Transverse colon (tissue), 4 donors: Measurements from ENCODE around the gene ASGR1. TPM values are rescaled to one million over a fixed set of nuclear protein-coding genes. Genes with fewer than 3 reads are reported as not detected.
A peak's percentile ranks its signal among the peaks of the same experiment; 100 is the strongest.
"Not testable (repeated sequence)": the region's sequence is repeated elsewhere in the genome, so short reads cannot be mapped to it uniquely, and the experiment has no call there.

ENCODE experiments used
- DNase-seq: peaks from one replicate; pipeline ENCODE4 v3.0.0-alpha.2; 2019
- H3K27ac ChIP-seq, 4 donors: fragments of 200-600 bp; sonication (generic); 2 replicates each; pipeline ENCODE4 v1.5.1; 2016 to 2018; ENCODE audit warnings: inconsistent platforms in 4 of 4
- H3K27me3 ChIP-seq: fragments of 200-600 bp; sonication (generic); 2 replicates; pipeline ENCODE4 v1.5.1; 2017; ENCODE audit warnings: inconsistent platforms
- H3K36me3 ChIP-seq, 4 donors: fragments of 200-600 bp; sonication (generic); 2 replicates each; pipeline ENCODE4 v1.5.1; 2017 to 2019; ENCODE audit warnings: inconsistent platforms in 4 of 4
- H3K4me1 ChIP-seq, 4 donors: fragments of 200-600 bp; sonication (generic); 2 replicates each; pipeline ENCODE4 v1.5.1; 2017 to 2020; ENCODE audit warnings: inconsistent platforms in 4 of 4
- H3K4me3 ChIP-seq, 4 donors: fragments of 200-600 bp; sonication (generic); 1 replicate in 1 of 4; 2 replicates in 3 of 4; pipeline versions ENCODE4 v1.5.1 to v1.6.1; 2017 to 2019; ENCODE audit warnings: inconsistent platforms in 4 of 4
- H3K9me3 ChIP-seq, 2 donors: fragments of 200-600 bp; sonication (generic); 2 replicates each; pipeline ENCODE4 v1.5.1; 2017 to 2019; ENCODE audit warnings: inconsistent platforms in 2 of 2
- EP300 ChIP-seq: sonication (generic); formaldehyde crosslinking; IDR thresholded peaks from one replicate; pipeline ENCODE4 v1.6.1; 2017; ENCODE audit warnings: antibody characterized with exemption, low read depth
- POLR2A ChIP-seq: fragments of 450-650 bp; IDR thresholded peaks from one replicate; pipeline ENCODE4 v1.6.1; 2016; ENCODE audit warnings: antibody characterized with exemption, mild to moderate bottlenecking, moderate library complexity
- POLR2AphosphoS5 ChIP-seq, 3 donors: sonication (generic); formaldehyde crosslinking; IDR thresholded peaks; one replicate each; pipeline ENCODE4 v1.6.1; 2016; ENCODE audit warnings: antibody characterized with exemption in 3 of 3
- WGBS, 2 donors: methylation state at CpG; one replicate each; pipeline ENCODE4 v1.1.5; 2018; ENCODE audit warnings: low coverage in 1 of 2; 5-methylcytosine and 5-hydroxymethylcytosine counted together
- in situ Hi-C, 4 donors: fragments of 200-750 bp; cut with MboI; loops; one replicate each; pipeline versions ENCODE4 v1.15.0 to v1.15.1; 2017; ENCODE audit warnings: low sequenced_read_pairs in 3 of 4, low pct_ligation_motif_present in 1 of 4, low pct_unique_long_range_greater_than_20kb in 1 of 4
- intact Hi-C: fragments of 100-400 bp; cut with DNase I; formaldehyde crosslinking; loops from one replicate; pipeline ENCODE4 v1.15.1; 2023; ENCODE audit warnings: low total_unique reads
- total RNA-seq, 4 donors: library from RNA; depleted of rRNA; stranded (reverse); fragments of >200 nt; gene quantifications; one replicate each; pipeline ENCODE4 v1.1.0, GENCODE V29; 2016
- TF ChIP-seq, protein P1 (sequence below), 5 experiments: fragments of 200-600 bp in 3 of 5; fragments of 450-650 bp in 2 of 5; sonication (generic) in 3 of 5; IDR thresholded peaks; 1 replicate in 2 of 5; 2 replicates in 3 of 5; pipeline ENCODE4 v1.5.1; 2016 to 2017; ENCODE audit warnings: antibody characterized with exemption in 5 of 5, inconsistent platforms in 3 of 5, mild to moderate bottlenecking in 2 of 5, moderate library complexity in 1 of 5

Gene ASGR1
- total RNA-seq, 4 donors from 2014 or later = 0.48 to 0.82 TPM; not detected in 2

- Histone ChIP-seq H3K36me3 (no peaks in the 10 kb centered on the region), H3K27me3 (no peaks in the 10 kb centered on the region), H3K4me3 (no peak overlapping the region), H3K4me1 (peaks cover 0 to 7% (median 0%) of the 10 kb centered on the region in 4 donors), H3K9me3 (no peaks in the 10 kb centered on the region), H3K27ac (no peak overlapping the region)
- 47 to 86% methylated on average over 3 to 6 of the region's 6 CpGs for WGBS, 2 donors
- in situ Hi-C loops (no loop called here), intact Hi-C loops (no loop called here)
- TF ChIP-seq, protein P1, sequence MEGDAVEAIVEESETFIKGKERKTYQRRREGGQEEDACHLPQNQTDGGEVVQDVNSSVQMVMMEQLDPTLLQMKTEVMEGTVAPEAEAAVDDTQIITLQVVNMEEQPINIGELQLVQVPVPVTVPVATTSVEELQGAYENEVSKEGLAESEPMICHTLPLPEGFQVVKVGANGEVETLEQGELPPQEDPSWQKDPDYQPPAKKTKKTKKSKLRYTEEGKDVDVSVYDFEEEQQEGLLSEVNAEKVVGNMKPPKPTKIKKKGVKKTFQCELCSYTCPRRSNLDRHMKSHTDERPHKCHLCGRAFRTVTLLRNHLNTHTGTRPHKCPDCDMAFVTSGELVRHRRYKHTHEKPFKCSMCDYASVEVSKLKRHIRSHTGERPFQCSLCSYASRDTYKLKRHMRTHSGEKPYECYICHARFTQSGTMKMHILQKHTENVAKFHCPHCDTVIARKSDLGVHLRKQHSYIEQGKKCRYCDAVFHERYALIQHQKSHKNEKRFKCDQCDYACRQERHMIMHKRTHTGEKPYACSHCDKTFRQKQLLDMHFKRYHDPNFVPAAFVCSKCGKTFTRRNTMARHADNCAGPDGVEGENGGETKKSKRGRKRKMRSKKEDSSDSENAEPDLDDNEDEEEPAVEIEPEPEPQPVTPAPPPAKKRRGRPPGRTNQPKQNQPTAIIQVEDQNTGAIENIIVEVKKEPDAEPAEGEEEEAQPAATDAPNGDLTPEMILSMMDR (IDR thresholded peaks at IDR 0.05) = no peak
- DNase-seq = no peak
Measured at GRCh38 chr17:7184647-7185046, 5.5 kb upstream of the ASGR1 start.

DNA sequence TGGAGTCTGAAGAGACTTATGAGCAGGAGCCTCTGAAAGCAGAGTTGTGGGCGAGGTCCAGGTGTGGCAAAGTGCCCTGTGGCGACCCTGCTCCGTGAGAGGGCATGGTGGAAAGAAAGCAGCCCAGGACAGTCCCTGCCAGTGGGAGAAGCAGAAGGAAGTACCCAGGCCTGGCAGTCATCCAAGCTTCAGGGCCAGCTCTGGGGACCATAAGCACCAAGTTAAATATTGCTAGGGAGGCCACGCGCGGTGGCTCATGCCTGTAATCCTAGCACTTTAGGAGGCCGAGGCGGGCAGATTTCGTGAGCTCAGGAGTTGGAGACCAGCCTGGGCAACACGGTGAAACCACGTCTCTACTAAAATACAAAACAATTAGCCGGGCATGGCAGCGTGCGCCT lies 4.9 kb upstream of the ASGR1 start:
- Histone ChIP-seq H3K4me1 (peaks cover 0 to 7% (median 0%) of the 10 kb centered on the region in 4 donors), H3K9me3 (no peaks in the 10 kb centered on the region), H3K27me3 (no peaks in the 10 kb centered on the region), H3K4me3 (no peak overlapping the region), H3K27ac (no peak overlapping the region), H3K36me3 (no peaks in the 10 kb centered on the region)
- in situ Hi-C loops = no loop called here
- peak; percentile 82 for DNase-seq
- TF ChIP-seq, protein P1 (IDR thresholded peaks at IDR 0.05) = no peak
- TF ChIP-seq POLR2AphosphoS5 (IDR thresholded peaks at IDR 0.05) (no peak), EP300 (no peak), POLR2A (no peak)
- intact Hi-C loops = no loop called here
- 52% methylated on average over 14 of the region's 14 CpGs; no CpG with 5 or more reads in 1 of the 2 donors for WGBS, 2 donors

GRCh38 chr17:7183433-7184090 lies 4.4 kb upstream of the ASGR1 start:
- Histone ChIP-seq H3K4me3 (no peak overlapping the region), H3K4me1 (peaks cover 0 to 7% (median 0%) of the 10 kb centered on the region in 4 donors), H3K36me3 (no peaks in the 10 kb centered on the region), H3K9me3 (no peaks in the 10 kb centered on the region), H3K27ac (no peak overlapping the region), H3K27me3 (no peaks in the 10 kb centered on the region)
- intact Hi-C loops (no loop called here), in situ Hi-C loops (no loop called here)
- WGBS, 2 donors = 69 to 80% methylated on average over 6 to 7 of the region's 7 CpGs
- no peak for DNase-seq
- TF ChIP-seq POLR2A = no peak
- no peak for TF ChIP-seq EP300
- no peak for TF ChIP-seq POLR2AphosphoS5 (IDR thresholded peaks at IDR 0.05)
- TF ChIP-seq, protein P1 (IDR thresholded peaks at IDR 0.05) = no peak

GRCh38 chr17:7182101-7182500 lies 2.9 kb upstream of the ASGR1 start:
- H3K36me3 ChIP-seq, in situ Hi-C loops, DNase-seq, H3K4me3 ChIP-seq, H3K9me3 ChIP-seq, intact Hi-C loops, H3K27ac ChIP-seq: not testable (repeated sequence)
- peaks cover 3 to 18% (median 12%) of the 10 kb centered on the region in 4 donors for H3K4me1 ChIP-seq
- H3K27me3 ChIP-seq = peaks cover 12% of the 10 kb centered on the region
- WGBS, 2 donors = 85% methylated on average over 2 of the region's 2 CpGs; no CpG with 5 or more reads in 1 of the 2 donors

DNA sequence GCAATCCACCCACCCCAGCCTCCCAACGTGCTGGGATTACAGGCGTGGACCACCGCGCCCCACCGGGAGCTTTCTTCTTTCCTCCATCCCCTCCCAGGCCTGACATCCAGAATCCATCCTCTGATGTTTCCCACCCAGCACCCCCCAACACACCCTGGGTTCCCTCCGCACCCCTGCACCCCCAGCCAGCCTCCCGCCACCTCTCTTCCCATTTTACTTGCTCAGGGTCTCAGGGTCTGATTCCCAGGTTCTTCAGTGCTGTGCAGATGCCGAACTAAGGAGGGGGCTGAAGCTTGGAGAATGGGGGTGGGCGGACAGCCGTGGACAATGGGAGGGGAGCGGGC lies 225 bp downstream of the ASGR1 start:
- H3K27ac ChIP-seq = no peak overlapping the region
- DNase-seq = no peak
- 70 to 100% methylated on average over 1 to 11 of the region's 11 CpGs for WGBS, 2 donors
- H3K9me3 ChIP-seq = no peaks in the 10 kb centered on the region
- H3K4me3 ChIP-seq = no peak overlapping the region
- peaks cover 16% of the 10 kb centered on the region for H3K27me3 ChIP-seq
- no peak for TF ChIP-seq EP300
- no peak for TF ChIP-seq POLR2A
- TF ChIP-seq, protein P1 (IDR thresholded peaks at IDR 0.05) = no peak
- TF ChIP-seq POLR2AphosphoS5 (IDR thresholded peaks at IDR 0.05) = no peak
- intact Hi-C loops = no loop called here
- in situ Hi-C loops = no loop called here
- peaks cover 3 to 18% (median 14%) of the 10 kb centered on the region in 4 donors for H3K4me1 ChIP-seq
- H3K36me3 ChIP-seq = no peaks in the 10 kb centered on the region
